Retinal pigment epithelial cell (primary cell): ENCODE data around the gene TST.

ENCODE experiments used
- DNase-seq: peaks from one replicate; pipeline ENCODE4 v3.0.0-alpha.2; 2010; ENCODE audit warnings: low read depth
- H3K4me3 ChIP-seq: 2 replicates; pipeline ENCODE4 v1.5.1; 2011; ENCODE audit warnings: mild to moderate bottlenecking, low read length, control low read depth, moderate library complexity
- TF ChIP-seq, protein P1 (sequence below): conservative IDR thresholded peaks from 2 replicates; pipeline ENCODE4 v1.5.1; 2011; ENCODE audit warnings: low read depth, low read length, control low read depth, inconsistent platforms

Gene TST

DNA sequence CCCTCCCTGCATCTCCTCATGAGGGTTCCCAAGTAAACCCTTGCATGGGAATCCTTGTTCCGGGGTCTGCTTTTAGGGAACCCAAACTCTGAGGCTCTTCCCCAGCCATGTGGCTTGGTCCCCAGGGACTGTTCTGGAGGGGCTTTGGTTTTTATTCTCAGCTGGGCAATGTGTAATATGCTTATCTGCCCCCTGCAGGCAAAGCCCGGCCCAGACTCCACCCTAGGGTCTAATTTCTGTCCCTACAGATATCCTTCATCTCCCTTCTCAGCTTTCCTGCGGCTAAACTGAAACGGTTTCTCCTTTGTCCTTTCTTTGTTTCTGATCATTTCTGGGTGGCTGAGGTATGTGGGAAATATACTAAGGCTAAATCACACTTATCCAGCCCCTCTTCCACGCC is 37.1 kb downstream of the TST start:
- H3K4me3 ChIP-seq, result no peak overlapping the region
- no peak for DNase-seq

DNA sequence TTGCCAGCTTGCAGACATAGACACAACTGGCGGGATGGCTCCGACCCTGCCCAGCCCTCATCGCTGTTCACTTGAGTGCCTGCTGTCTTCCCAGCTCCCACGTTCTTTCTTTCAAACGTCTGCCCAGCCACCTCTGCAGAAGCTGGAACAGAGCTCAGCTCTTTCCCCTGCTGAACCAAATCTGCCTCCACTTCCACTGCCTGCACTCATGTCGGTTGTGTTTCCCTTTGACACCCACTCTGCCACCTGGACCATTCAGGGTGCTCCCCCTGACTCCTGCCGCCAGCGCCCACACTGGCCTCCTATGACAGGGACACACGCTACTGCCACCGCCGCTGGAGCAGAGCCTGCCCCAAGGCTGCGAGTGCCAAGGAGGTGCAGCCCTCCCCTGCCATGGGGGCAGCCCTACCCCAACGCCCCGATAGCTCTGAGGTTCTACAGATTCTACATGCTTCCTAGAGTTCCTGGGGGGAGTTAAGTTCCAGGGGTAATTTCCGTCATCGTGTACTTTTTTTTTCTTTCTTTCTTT is 37.9 kb downstream of the TST start:
- TF ChIP-seq, protein P1, sequence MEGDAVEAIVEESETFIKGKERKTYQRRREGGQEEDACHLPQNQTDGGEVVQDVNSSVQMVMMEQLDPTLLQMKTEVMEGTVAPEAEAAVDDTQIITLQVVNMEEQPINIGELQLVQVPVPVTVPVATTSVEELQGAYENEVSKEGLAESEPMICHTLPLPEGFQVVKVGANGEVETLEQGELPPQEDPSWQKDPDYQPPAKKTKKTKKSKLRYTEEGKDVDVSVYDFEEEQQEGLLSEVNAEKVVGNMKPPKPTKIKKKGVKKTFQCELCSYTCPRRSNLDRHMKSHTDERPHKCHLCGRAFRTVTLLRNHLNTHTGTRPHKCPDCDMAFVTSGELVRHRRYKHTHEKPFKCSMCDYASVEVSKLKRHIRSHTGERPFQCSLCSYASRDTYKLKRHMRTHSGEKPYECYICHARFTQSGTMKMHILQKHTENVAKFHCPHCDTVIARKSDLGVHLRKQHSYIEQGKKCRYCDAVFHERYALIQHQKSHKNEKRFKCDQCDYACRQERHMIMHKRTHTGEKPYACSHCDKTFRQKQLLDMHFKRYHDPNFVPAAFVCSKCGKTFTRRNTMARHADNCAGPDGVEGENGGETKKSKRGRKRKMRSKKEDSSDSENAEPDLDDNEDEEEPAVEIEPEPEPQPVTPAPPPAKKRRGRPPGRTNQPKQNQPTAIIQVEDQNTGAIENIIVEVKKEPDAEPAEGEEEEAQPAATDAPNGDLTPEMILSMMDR, result no peak
- H3K4me3 ChIP-seq, result no peak overlapping the region
- no peak for DNase-seq

More for the DNA sequence above, 37.1 kb downstream of the TST start:
- TF ChIP-seq, protein P1, result peak; percentile 28

DNA sequence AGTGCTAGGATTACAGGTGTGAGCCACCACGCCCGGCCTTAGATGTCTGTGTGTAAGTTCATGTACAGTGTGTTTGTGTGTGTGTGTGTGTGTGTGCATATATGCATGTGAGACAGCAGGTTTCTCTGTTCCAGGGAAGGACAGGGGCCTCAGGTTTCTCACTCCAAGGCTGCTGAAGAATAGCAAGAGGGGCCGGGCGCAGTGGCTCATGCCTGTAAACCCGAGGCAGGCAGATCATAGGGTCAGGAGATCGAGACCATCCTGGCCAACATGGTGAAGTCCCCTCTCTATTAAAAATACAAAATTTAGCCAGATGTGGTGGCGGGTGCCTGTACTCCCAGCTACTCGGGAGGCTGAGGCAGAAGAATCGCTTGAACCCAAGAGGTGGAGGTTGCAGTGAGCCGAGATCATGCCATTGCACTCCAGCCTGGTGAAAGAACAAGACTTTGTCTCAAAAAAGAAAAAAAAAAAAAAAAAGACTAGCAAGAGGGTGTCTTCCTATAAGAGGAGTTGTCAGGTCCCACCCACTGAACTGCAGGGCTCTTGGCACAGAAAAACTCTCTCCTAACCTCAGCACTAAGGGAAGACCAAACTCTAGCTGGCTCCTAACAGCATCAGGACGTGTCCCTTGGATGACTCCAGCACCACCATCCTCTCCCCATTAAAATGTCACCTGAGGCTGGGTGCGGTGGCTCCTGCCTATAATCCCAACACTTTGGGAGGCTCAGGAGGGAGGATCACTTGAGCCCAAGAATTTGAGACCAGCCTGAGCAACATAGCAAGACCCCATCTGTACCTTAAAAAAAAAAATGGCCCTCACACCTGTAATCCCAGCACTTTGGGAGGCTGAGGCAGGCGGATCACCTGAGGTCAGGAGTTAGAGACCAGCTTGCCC is 40.0 kb downstream of the TST start:
- TF ChIP-seq, protein P1, result no peak
- no peak overlapping the region for H3K4me3 ChIP-seq
- DNase-seq, result no peak

DNA sequence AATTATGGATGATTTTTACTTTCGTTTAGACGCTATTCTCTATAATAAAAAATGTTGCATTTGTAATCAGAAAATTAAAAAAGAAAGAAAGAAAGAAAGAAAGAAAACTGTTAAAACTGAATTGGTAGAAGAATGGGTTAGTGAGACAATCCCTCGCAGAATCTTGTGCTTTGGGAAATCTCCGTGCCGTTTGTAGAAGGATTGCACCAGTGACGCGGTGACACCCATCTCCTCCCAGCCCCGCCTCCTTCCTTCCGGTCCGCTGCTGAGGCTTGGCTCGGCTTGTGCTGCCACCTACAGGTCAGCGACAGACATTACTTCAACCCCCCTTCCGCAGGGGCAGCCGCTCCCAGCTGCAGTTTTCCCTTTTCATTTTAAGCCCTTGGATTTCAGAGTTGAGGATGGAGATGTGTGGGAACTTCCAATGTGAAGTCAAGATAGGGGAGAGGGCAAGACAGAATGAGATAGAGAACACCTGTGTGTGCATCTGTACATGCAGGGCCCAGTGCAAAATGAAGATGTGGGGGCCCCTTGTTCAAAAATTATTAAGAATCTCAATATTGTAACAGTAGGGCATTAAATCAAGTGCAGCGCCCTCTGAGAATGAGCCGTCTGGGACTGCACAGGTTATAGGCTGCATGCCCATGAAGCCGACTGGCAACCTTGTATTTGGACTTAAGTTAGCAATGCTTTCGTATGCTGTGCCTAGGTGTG is 41.1 kb downstream of the TST start:
- H3K4me3 ChIP-seq, result peak overlapping the region; percentile 47
- TF ChIP-seq, protein P1, result peak; percentile 89
- peak; percentile 22 for DNase-seq

DNA sequence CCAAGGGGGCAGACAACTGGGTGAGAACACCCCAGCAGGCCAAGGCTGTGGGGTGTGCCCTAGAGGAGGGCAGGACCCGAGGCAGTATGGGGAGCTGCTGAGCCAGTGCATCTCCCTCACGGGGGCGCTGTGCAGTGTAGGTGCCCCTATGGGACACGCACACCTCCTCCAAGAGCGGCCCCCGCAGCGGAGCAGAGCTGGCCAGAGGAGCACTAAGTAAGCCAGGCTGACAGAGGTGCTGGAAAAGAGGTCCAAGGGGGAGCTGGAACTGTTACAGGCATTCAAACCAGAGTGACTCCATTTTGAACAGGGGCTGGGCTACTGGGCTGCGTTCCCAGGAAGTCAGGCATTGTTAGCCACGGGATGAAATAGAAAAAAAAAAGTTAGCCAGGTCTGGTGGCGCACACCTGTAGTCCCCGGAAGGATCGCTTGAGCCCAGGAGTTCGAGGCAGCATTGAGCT is 41.8 kb downstream of the TST start:
- H3K4me3 ChIP-seq, result peak overlapping the region; percentile 47
- no peak for DNase-seq
- TF ChIP-seq, protein P1, result peak; percentile 63

DNA sequence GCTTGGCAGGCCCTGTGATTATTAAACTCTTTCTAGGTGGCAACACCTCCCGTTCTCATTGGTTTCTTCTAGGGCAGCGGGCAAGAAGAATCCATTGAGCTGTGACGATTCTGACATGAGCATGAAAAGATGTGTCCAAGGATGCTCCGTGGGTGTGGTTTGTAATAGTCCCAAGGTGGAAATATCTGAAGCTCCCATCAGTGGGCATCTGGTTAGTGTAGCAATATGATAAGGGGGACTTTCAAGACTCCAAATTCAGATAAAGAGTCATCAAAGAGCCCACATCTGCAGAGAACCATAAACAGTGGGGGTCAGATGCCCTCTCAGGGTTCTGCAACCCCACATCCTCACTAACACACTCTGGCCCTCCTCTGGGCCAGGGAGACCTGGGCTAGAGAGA is 42.6 kb downstream of the TST start:
- TF ChIP-seq, protein P1, result no peak
- DNase-seq, result no peak
- H3K4me3 ChIP-seq, result no peak overlapping the region
